ENCODE measurements around the gene NAALADL2.

DNA sequence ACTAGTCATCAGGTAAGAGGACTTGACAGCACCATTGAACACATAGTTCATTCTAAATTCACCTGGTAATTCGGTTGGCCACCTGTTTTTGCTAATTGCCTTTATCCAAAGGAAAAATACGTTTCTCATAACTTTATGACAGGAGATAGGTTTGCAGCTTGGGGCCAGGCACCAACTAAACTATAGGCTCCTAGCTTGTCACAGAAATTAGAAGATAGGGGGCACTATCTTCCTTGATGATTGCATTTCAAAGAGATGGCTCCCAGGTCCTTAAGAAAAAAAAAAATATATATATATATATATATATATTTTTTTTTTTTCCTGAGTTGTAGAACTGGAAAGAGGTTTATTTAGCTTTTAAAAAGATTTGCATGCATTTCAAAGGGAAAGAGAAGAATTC, 563.6 kb downstream of the NAALADL2 start:
- no peak for TF ChIP-seq EZH2 (IDR thresholded peaks at IDR 0.05; ENCODE audit: borderline replicate concordance, low read length)
- TF ChIP-seq, protein P1, sequence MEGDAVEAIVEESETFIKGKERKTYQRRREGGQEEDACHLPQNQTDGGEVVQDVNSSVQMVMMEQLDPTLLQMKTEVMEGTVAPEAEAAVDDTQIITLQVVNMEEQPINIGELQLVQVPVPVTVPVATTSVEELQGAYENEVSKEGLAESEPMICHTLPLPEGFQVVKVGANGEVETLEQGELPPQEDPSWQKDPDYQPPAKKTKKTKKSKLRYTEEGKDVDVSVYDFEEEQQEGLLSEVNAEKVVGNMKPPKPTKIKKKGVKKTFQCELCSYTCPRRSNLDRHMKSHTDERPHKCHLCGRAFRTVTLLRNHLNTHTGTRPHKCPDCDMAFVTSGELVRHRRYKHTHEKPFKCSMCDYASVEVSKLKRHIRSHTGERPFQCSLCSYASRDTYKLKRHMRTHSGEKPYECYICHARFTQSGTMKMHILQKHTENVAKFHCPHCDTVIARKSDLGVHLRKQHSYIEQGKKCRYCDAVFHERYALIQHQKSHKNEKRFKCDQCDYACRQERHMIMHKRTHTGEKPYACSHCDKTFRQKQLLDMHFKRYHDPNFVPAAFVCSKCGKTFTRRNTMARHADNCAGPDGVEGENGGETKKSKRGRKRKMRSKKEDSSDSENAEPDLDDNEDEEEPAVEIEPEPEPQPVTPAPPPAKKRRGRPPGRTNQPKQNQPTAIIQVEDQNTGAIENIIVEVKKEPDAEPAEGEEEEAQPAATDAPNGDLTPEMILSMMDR (conservative IDR thresholded peaks at IDR 0.05 in 1 of 2, IDR thresholded peaks at IDR 0.05 in 1 of 2; ENCODE audit: extremely low read depth in 1 of 2, insufficient read depth in 1 of 2, low read depth in 1 of 2, low read length in 2 of 2): peak in 1 of 2 donors; percentile 14

Measured in mammary epithelial cell (primary cell).